C4-2B (cell line): ENCODE results near the gene SRPK1.
"Not testable (repeated sequence)": the region's sequence is repeated elsewhere in the genome, so short reads cannot be mapped to it uniquely, and the experiment has no call there.

Experiments
- ZFX ChIP-seq: fragments of 450-650 bp; IDR thresholded peaks from 2 replicates; pipeline ENCODE4 v1.6.1; 2017
- TF ChIP-seq, protein P1 (sequence below): fragments of 450-650 bp; conservative IDR thresholded peaks from 2 replicates; pipeline ENCODE4 v1.5.1; 2017; ENCODE audit warnings: mild to moderate bottlenecking

DNA sequence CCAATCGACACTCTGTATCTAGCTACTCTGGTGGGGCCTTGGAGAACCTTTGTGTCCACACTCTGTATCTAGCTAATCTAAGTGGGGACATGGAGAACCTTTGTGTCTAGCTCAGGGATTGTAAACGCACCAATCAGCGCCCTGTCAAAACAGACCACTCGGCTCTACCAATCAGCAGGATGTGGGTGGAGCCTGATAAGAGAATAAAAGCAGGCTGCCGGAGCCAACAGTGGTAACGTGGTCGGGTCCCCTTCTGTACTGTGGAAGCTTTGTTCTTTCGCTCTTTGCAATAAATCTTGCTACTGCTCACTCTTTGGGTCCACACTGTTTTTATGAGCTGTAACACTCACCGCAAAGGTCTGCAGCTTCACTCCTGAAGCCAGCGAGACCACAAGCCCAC lies 11.0 kb upstream of the SRPK1 start:
- TF ChIP-seq, protein P1, sequence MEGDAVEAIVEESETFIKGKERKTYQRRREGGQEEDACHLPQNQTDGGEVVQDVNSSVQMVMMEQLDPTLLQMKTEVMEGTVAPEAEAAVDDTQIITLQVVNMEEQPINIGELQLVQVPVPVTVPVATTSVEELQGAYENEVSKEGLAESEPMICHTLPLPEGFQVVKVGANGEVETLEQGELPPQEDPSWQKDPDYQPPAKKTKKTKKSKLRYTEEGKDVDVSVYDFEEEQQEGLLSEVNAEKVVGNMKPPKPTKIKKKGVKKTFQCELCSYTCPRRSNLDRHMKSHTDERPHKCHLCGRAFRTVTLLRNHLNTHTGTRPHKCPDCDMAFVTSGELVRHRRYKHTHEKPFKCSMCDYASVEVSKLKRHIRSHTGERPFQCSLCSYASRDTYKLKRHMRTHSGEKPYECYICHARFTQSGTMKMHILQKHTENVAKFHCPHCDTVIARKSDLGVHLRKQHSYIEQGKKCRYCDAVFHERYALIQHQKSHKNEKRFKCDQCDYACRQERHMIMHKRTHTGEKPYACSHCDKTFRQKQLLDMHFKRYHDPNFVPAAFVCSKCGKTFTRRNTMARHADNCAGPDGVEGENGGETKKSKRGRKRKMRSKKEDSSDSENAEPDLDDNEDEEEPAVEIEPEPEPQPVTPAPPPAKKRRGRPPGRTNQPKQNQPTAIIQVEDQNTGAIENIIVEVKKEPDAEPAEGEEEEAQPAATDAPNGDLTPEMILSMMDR = not testable (repeated sequence)
- not testable (repeated sequence) for TF ChIP-seq ZFX
